HEK293T (cell line): ENCODE results near the gene SERPINA3.

Source experiments
- CTCF ChIA-PET: fragments of 350-600 bp; formaldehyde crosslinking; extraction: SDS; loops from one replicate; lab custom pipeline; 2021; ENCODE audit warnings: antibody characterized with exemption, inconsistent platforms; lab: Yijun Ruan, JAX
- POLR2A ChIA-PET: fragments of 350-600 bp; formaldehyde crosslinking; extraction: SDS; loops from one replicate; lab custom pipeline; 2020; ENCODE audit warnings: antibody characterized with exemption, inconsistent platforms; lab: Yijun Ruan, JAX
- DNase-seq: peaks from one replicate; pipeline ENCODE4 v3.0.0; 2012; ENCODE audit warnings: mixed read lengths; ENCODE audit errors: extremely low spot score
- ARNT ChIP-seq: fragments of 450-650 bp; IDR thresholded peaks from 2 replicates; pipeline ENCODE4 v1.6.1; 2017; ENCODE audit warnings: mild to moderate bottlenecking
- BHLHE40 ChIP-seq: fragments of 450-650 bp; IDR thresholded peaks from 2 replicates; pipeline ENCODE4 v1.6.1; 2016; ENCODE audit warnings: mild to moderate bottlenecking, moderate library complexity, borderline replicate concordance
- CTBP1 ChIP-seq: fragments of 450-650 bp; IDR thresholded peaks from 2 replicates; pipeline ENCODE4 v1.6.1; 2016; ENCODE audit warnings: borderline replicate concordance
- ELF4 ChIP-seq: fragments of 450-650 bp; IDR thresholded peaks from 2 replicates; pipeline ENCODE4 v1.6.1; 2017; ENCODE audit warnings: antibody characterized with exemption
- FOXA1 ChIP-seq: fragments of 450-650 bp; IDR thresholded peaks from 2 replicates; pipeline ENCODE4 v1.6.1; 2016; ENCODE audit warnings: mild to moderate bottlenecking
- FOXK2 ChIP-seq: fragments of 450-650 bp; IDR thresholded peaks from 2 replicates; pipeline ENCODE4 v1.6.1; 2016; ENCODE audit warnings: mild to moderate bottlenecking
- FOXM1 ChIP-seq: fragments of 450-650 bp; IDR thresholded peaks from 2 replicates; pipeline ENCODE4 v1.6.1; 2017; ENCODE audit warnings: mild to moderate bottlenecking, borderline replicate concordance
- HDGF ChIP-seq: fragments of 450-650 bp; IDR thresholded peaks from 2 replicates; pipeline ENCODE4 v1.6.1; 2017; ENCODE audit warnings: antibody characterized with exemption, borderline replicate concordance
- L3MBTL2 ChIP-seq: fragments of 450-650 bp; conservative IDR thresholded peaks from 2 replicates; pipeline ENCODE4 v1.6.1; 2016; ENCODE audit warnings: mild to moderate bottlenecking
- LEF1 ChIP-seq: fragments of 450-650 bp; IDR thresholded peaks from 2 replicates; pipeline ENCODE4 v1.6.1; 2017; ENCODE audit warnings: mild to moderate bottlenecking, borderline replicate concordance
- NFRKB ChIP-seq: fragments of 450-650 bp; IDR thresholded peaks from 2 replicates; pipeline ENCODE4 v1.6.1; 2016; ENCODE audit warnings: mild to moderate bottlenecking, moderate library complexity
- PKNOX1 ChIP-seq: fragments of 450-650 bp; IDR thresholded peaks from 2 replicates; pipeline ENCODE4 v1.6.1; 2016
- SP1 ChIP-seq: fragments of 450-650 bp; IDR thresholded peaks from 2 replicates; pipeline ENCODE4 v1.6.1; 2017
- SUZ12 ChIP-seq: fragments of 450-650 bp; IDR thresholded peaks from 2 replicates; pipeline ENCODE4 v1.6.1; 2016; ENCODE audit warnings: mild to moderate bottlenecking
- TARDBP ChIP-seq: fragments of 450-650 bp; IDR thresholded peaks from 2 replicates; pipeline ENCODE4 v1.6.1; 2016
- ZNF384 ChIP-seq: fragments of 450-650 bp; IDR thresholded peaks from 2 replicates; pipeline ENCODE4 v1.6.1; 2016

Gene SERPINA3

GRCh38 chr14:94665121-94665520 lies 52.9 kb downstream of the SERPINA3 start:
- POLR2A ChIA-PET = no interaction called here
- no peak for DNase-seq
- no peak for TF ChIP-seq CTBP1
- CTCF ChIA-PET = no interaction called here

- CTCF ChIA-PET = no interaction called here
- POLR2A ChIA-PET = no interaction called here
- no peak for DNase-seq
- no peak for TF ChIP-seq NFRKB
- TF ChIP-seq SUZ12 = no peak
- TF ChIP-seq SP1 = no peak
- no peak for TF ChIP-seq ELF4
- TF ChIP-seq FOXA1 = no peak
These were observed 53.4 kb downstream of the SERPINA3 start for GRCh38 chr14:94665544-94665943.

- ChIA-PET CTCF (no interaction called here), POLR2A (no interaction called here)
- DNase-seq = no peak
- TF ChIP-seq HDGF = no peak
- no peak for TF ChIP-seq ARNT
- TF ChIP-seq CTBP1 = no peak
- TF ChIP-seq NFRKB = no peak
- no peak for TF ChIP-seq TARDBP
- no peak for TF ChIP-seq PKNOX1
- no peak for TF ChIP-seq SP1
- TF ChIP-seq ZNF384 = no peak
- no peak for TF ChIP-seq ELF4
- no peak for TF ChIP-seq LEF1
- TF ChIP-seq SUZ12 = no peak
- no peak for TF ChIP-seq FOXK2
- no peak for TF ChIP-seq FOXM1
- TF ChIP-seq BHLHE40 = no peak
- TF ChIP-seq FOXA1 = no peak
- no peak for TF ChIP-seq L3MBTL2
These were observed 58.6 kb downstream of the SERPINA3 start for GRCh38 chr14:94670692-94671285.

- no peak for TF ChIP-seq PKNOX1
- no peak for TF ChIP-seq BHLHE40
- no peak for TF ChIP-seq FOXM1
- TF ChIP-seq SUZ12 = no peak
- no peak for TF ChIP-seq ARNT
- TF ChIP-seq CTBP1 = no peak
- no peak for TF ChIP-seq TARDBP
- TF ChIP-seq FOXK2 = no peak
- no peak for TF ChIP-seq NFRKB
- no peak for TF ChIP-seq L3MBTL2
- POLR2A ChIA-PET = no interaction called here
- DNase-seq = no peak
These were observed 59.8 kb downstream of the SERPINA3 start for GRCh38 chr14:94671870-94672444.

GRCh38 chr14:94673071-94673470 lies 60.9 kb downstream of the SERPINA3 start:
- CTCF ChIA-PET = no interaction called here
- DNase-seq = no peak
- TF ChIP-seq HDGF (no peak), PKNOX1 (no peak), FOXM1 (no peak), LEF1 (no peak), ARNT (no peak), FOXA1 (no peak), FOXK2 (no peak), BHLHE40 (no peak), TARDBP (no peak), ELF4 (no peak), SUZ12 (no peak), NFRKB (no peak), ZNF384 (no peak), CTBP1 (no peak), L3MBTL2 (no peak)
- POLR2A ChIA-PET = no interaction called here

More at GRCh38 chr14:94671870-94672444, 59.8 kb downstream of the SERPINA3 start:
- CTCF ChIA-PET = interaction anchor here (0.7 kb wide), 1 partner anchor 140 kb away, joined by 3 read pairs; no protein-coding TSS in a partner anchor
